ENCODE measurements around the gene AP2B1. TPM values are rescaled to one million over a fixed set of nuclear protein-coding genes. Genes with fewer than 3 reads are reported as not detected.

AP2B1 gene
- total RNA-seq, 1 experiment from 2014 or later, result 217 TPM

GRCh38 chr17:35723735-35724134 lies 136.6 kb downstream of the AP2B1 start:
- Mint-ChIP-seq H3K27me3 (ENCODE audit: low read depth) (0 out of 2 replicates have a peak, but pooled peaks cover 2% of the 10 kb centered on the region), H3K36me3 (ENCODE audit: insufficient read depth in 1 of 3, low read depth in 3 of 3) (peaks cover 9 to 38% (median 36%) of the 10 kb centered on the region in 3 experiments; a peak in 6 of 7 replicates), H3K27ac (no peak overlapping the region), H3K4me1 (peaks cover 11 to 19% of the 10 kb centered on the region in 2 experiments), H3K4me3 (no peak overlapping the region), H3K9me3 (no peaks in the 10 kb centered on the region)
- Histone ChIP-seq H4K20me1 (ENCODE audit: control insufficient read depth, insufficient read depth, insufficient read length) (no peaks in the 10 kb centered on the region), H4K8ac (replicated peaks; ENCODE audit: insufficient read length, low read depth, low read length) (no peak overlapping the region), H2AK5ac (ENCODE audit: insufficient read length, low read length) (no peak overlapping the region), H2BK12ac (ENCODE audit: insufficient read length, low read depth, low read length) (no peak overlapping the region), H3K23ac (ENCODE audit: insufficient read length, low read depth, low read length) (no peak overlapping the region), H4K5ac (ENCODE audit: insufficient read length, low read depth, low read length) (no peak overlapping the region), H2BK20ac (ENCODE audit: low read depth, low read length, poor library complexity, severe bottlenecking) (no peak overlapping the region), H3K79me2 (ENCODE audit: insufficient read depth, low read length) (no peaks in the 10 kb centered on the region), H3K79me1 (ENCODE audit: insufficient read depth, low read depth, low read length, poor library complexity, severe bottlenecking) (no peaks in the 10 kb centered on the region), H4K91ac (ENCODE audit: insufficient read length, low read depth, low read length) (no peak overlapping the region), H3K23me2 (ENCODE audit: insufficient read length, low read depth, low read length, poor library complexity, severe bottlenecking) (no peaks in the 10 kb centered on the region), H3K27me3 (ENCODE audit: insufficient read depth, low read length) (no peaks in the 10 kb centered on the region), H3K4me1 (ENCODE audit: insufficient read depth, low read length) (no peaks in the 10 kb centered on the region), H2AFZ (ENCODE audit: low read length) (no peak overlapping the region), H3K27ac (ENCODE audit: insufficient read length, low read depth, low read length) (no peak overlapping the region), H3T11ph (ENCODE audit: low read length) (no peak overlapping the region), H2BK5ac (ENCODE audit: insufficient read length, low read length) (no peak overlapping the region), H2BK15ac (ENCODE audit: low read depth, low read length) (no peak overlapping the region), H3K9ac (ENCODE audit: extremely low read depth, insufficient read length, low read length) (no peak overlapping the region), H3K14ac (ENCODE audit: insufficient read depth, low read length) (no peak overlapping the region), H3K4ac (ENCODE audit: low read depth, low read length) (no peak overlapping the region), H3K4me2 (ENCODE audit: insufficient read depth, insufficient read length, low read length) (no peak overlapping the region), H3K9me3 (ENCODE audit: control insufficient read depth, low read depth, low read length) (no peaks in the 10 kb centered on the region), H2BK120ac (ENCODE audit: low read depth, low read length, poor library complexity, severe bottlenecking) (no peak overlapping the region), H3K56ac (ENCODE audit: insufficient read length, low read depth, low read length) (no peak overlapping the region), H3K18ac (ENCODE audit: insufficient read length, low read depth, low read length) (no peak overlapping the region)
- no peak for DNase-seq
- no CpG with 5 or more reads among the region's 2 CpGs for WGBS (ENCODE audit: extremely low coverage, insufficient read length, low lambda C conversion rate)
- no peak for TF ChIP-seq CTCF (conservative IDR thresholded peaks at IDR 0.05)

Measured in H9 (cell line).